Measurements from ENCODE around the gene IL25.

Gene IL25

DNA sequence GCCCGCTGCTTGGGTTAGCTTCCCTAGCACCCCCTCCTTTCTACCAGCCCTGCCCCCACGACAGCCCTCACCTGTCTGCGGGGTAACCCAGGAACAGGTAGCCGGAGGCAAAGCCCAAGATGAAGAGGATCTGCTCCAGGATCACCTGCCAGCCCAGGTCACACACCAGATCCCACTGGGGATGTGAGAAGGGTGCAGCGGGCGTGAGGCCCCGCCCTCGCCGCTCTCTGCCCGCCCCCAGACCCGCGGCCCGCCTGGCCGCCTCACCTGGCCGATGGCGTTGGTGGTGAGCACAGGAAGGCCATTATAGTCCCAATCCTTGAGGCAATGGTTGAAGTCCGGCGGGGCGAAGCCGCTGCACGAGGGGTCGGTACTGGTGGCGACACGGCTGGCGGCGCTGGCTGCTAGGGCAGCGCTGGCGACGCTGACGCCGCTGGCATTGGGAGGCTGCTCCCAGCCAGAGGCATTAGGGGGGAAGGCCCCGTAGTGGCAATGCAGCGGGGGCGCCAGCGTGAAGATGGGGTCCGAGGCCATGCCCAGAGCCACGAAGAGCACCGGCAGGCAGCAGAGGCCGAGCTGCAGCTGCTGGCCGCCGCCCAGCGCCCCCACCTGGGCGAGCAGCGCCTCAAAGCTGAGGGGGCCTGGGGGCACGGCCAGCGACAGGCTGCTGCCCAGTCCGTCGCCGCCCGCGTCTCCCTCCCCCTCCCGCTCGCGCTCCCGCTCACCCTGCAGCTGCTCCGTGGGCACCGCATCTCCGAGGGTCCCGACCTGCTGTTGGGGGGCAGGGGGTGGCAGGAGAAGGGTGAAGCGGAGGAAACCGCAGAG is 20.7 kb upstream of the IL25 start:
- no peak for DNase-seq
- Histone ChIP-seq H3K14ac (ENCODE audit: low read length in 2 of 2) (peak overlapping the region in 1 of 2 experiments; percentile 35), H3K4me1 (ENCODE audit: control insufficient read depth, insufficient read depth, low read depth, low read length) (peaks cover 9% of the 10 kb centered on the region), H3K9ac (ENCODE audit: low read length) (peak overlapping the region; percentile 71), H2AFZ (ENCODE audit: low read depth, low read length) (peak overlapping the region; percentile 72), H3K4me2 (ENCODE audit: low read length, poor library complexity, severe bottlenecking) (peak overlapping the region; percentile 96), H3K23ac (ENCODE audit: low read length in 2 of 2) (peak overlapping the region in 1 of 2 experiments; percentile 78), H3K27ac (ENCODE audit: low read length, poor library complexity, severe bottlenecking) (no peak overlapping the region), H2AK5ac (ENCODE audit: low read length, severe bottlenecking) (no peak overlapping the region), H3K4ac (ENCODE audit: low read depth in 1 of 2, low read length in 2 of 2) (peak overlapping the region; percentile 29 to 54), H2BK5ac (ENCODE audit: low read depth, low read length, poor library complexity, severe bottlenecking) (no peak overlapping the region), H4K91ac (ENCODE audit: low read length) (peak overlapping the region; percentile 57), H2BK15ac (ENCODE audit: low read depth, poor library complexity, severe bottlenecking) (no peak overlapping the region), H4K8ac (ENCODE audit: low read length) (peak overlapping the region; percentile 53), H3K9me3 (ENCODE audit: control insufficient read depth, low read length) (no peaks in the 10 kb centered on the region), H3K18ac (ENCODE audit: low read depth in 1 of 2, low read length in 2 of 2) (peak overlapping the region; percentile 58 to 67), H3K4me3 (ENCODE audit: insufficient read depth in 1 of 2, low read depth in 1 of 2, low read length in 2 of 2) (peak overlapping the region; percentile 81 to 84), H3K79me1 (replicated peaks; ENCODE audit: low read length, poor library complexity, severe bottlenecking) (peaks cover 5% of the 10 kb centered on the region), H3K36me3 (ENCODE audit: control insufficient read depth in 1 of 2, insufficient read depth in 2 of 2, low read depth in 1 of 2, low read length in 2 of 2) (peaks cover 10 to 31% of the 10 kb centered on the region in 2 experiments), H2BK120ac (ENCODE audit: low read depth, low read length) (no peak overlapping the region), H3K27me3 (ENCODE audit: control insufficient read depth in 1 of 2, insufficient read depth in 1 of 2, low read length in 2 of 2) (peaks cover 0 to 10% of the 10 kb centered on the region in 2 experiments), H2BK12ac (ENCODE audit: low read length in 2 of 2) (peak overlapping the region in 1 of 2 experiments; percentile 21)
- 10% methylated on average over 56 of the region's 61 CpGs for WGBS

- H3K36me3 ChIP-seq (ENCODE audit: control insufficient read depth in 1 of 2, insufficient read depth in 2 of 2, low read depth in 1 of 2, low read length in 2 of 2) = peaks cover 10 to 29% of the 10 kb centered on the region in 2 experiments
These were observed 19.8 kb upstream of the IL25 start, which contains the start of gene SLC22A17 for GRCh38 chr14:23352506-23353432. Gene SLC22A17 (minus strand): TSS chr14:23352887.

GRCh38 chr14:23353433-23353780 is 19.2 kb upstream of the IL25 start:
- Histone ChIP-seq H3K18ac (ENCODE audit: low read depth in 1 of 2, low read length in 2 of 2) (no peak overlapping the region), H3K9me3 (ENCODE audit: control insufficient read depth, low read length) (no peaks in the 10 kb centered on the region), H3K4me1 (ENCODE audit: control insufficient read depth, insufficient read depth, low read depth, low read length) (peaks cover 9% of the 10 kb centered on the region), H3K4me3 (ENCODE audit: insufficient read depth in 1 of 2, low read depth in 1 of 2, low read length in 2 of 2) (no peak overlapping the region), H3K9ac (ENCODE audit: low read length) (no peak overlapping the region), H3K79me1 (replicated peaks; ENCODE audit: low read length, poor library complexity, severe bottlenecking) (peaks cover 5% of the 10 kb centered on the region), H2BK15ac (ENCODE audit: low read depth, poor library complexity, severe bottlenecking) (peak overlapping the region; percentile 44), H3K27ac (ENCODE audit: low read length, poor library complexity, severe bottlenecking) (no peak overlapping the region), H4K8ac (ENCODE audit: low read length) (peak overlapping the region; percentile 70), H3K4ac (ENCODE audit: low read depth in 1 of 2, low read length in 2 of 2) (no peak overlapping the region), H2AK5ac (ENCODE audit: low read length, severe bottlenecking) (no peak overlapping the region), H2BK12ac (ENCODE audit: low read length in 2 of 2) (no peak overlapping the region), H3K4me2 (ENCODE audit: low read length, poor library complexity, severe bottlenecking) (no peak overlapping the region), H2AFZ (ENCODE audit: low read depth, low read length) (no peak overlapping the region), H3K36me3 (ENCODE audit: control insufficient read depth in 1 of 2, insufficient read depth in 2 of 2, low read depth in 1 of 2, low read length in 2 of 2) (peaks cover 12 to 23% of the 10 kb centered on the region in 2 experiments), H3K23ac (ENCODE audit: low read length in 2 of 2) (no peak overlapping the region), H3K14ac (ENCODE audit: low read length in 2 of 2) (no peak overlapping the region), H3K27me3 (ENCODE audit: control insufficient read depth in 1 of 2, insufficient read depth in 1 of 2, low read length in 2 of 2) (peaks cover 0 to 10% of the 10 kb centered on the region in 2 experiments), H4K91ac (ENCODE audit: low read length) (no peak overlapping the region), H2BK5ac (ENCODE audit: low read depth, low read length, poor library complexity, severe bottlenecking) (no peak overlapping the region), H2BK120ac (ENCODE audit: low read depth, low read length) (no peak overlapping the region)
- 86% methylated on average over 2 of the region's 5 CpGs for WGBS
- DNase-seq = no peak

More at GRCh38 chr14:23352506-23353432, 19.8 kb upstream of the IL25 start, which contains the start of gene SLC22A17:
- Histone ChIP-seq H3K9ac (ENCODE audit: low read length) (peak within 1 kb of the TSS; percentile 71), H2AFZ (ENCODE audit: low read depth, low read length) (peak within 1 kb of the TSS; percentile 72), H3K4me1 (ENCODE audit: control insufficient read depth, insufficient read depth, low read depth, low read length) (peaks cover 9% of the 10 kb centered on the region), H3K9me3 (ENCODE audit: control insufficient read depth, low read length) (no peaks in the 10 kb centered on the region), H3K27ac (ENCODE audit: low read length, poor library complexity, severe bottlenecking) (peak within 1 kb of the TSS; percentile 16), H3K4me2 (ENCODE audit: low read length, poor library complexity, severe bottlenecking) (peak within 1 kb of the TSS; percentile 96), H3K4me3 (ENCODE audit: insufficient read depth in 1 of 2, low read depth in 1 of 2, low read length in 2 of 2) (peak within 1 kb of the TSS; percentile 81 to 84), H3K27me3 (ENCODE audit: control insufficient read depth in 1 of 2, insufficient read depth in 1 of 2, low read length in 2 of 2) (peaks cover 0 to 10% of the 10 kb centered on the region in 2 experiments), H2BK5ac (ENCODE audit: low read depth, low read length, poor library complexity, severe bottlenecking) (no peak within 1 kb of the TSS), H2BK120ac (ENCODE audit: low read depth, low read length) (no peak within 1 kb of the TSS), H4K91ac (ENCODE audit: low read length) (peak within 1 kb of the TSS; percentile 57), H2BK12ac (ENCODE audit: low read length in 2 of 2) (peak within 1 kb of the TSS in 1 of 2 experiments; percentile 21), H2AK5ac (ENCODE audit: low read length, severe bottlenecking) (no peak within 1 kb of the TSS), H4K8ac (ENCODE audit: low read length) (peak within 1 kb of the TSS; percentile 70), H3K14ac (ENCODE audit: low read length in 2 of 2) (peak within 1 kb of the TSS in 1 of 2 experiments; percentile 35), H3K79me1 (replicated peaks; ENCODE audit: low read length, poor library complexity, severe bottlenecking) (peaks cover 5% of the 10 kb centered on the region), H2BK15ac (ENCODE audit: low read depth, poor library complexity, severe bottlenecking) (peak within 1 kb of the TSS; percentile 44), H3K23ac (ENCODE audit: low read length in 2 of 2) (peak within 1 kb of the TSS in 1 of 2 experiments; percentile 78), H3K18ac (ENCODE audit: low read depth in 1 of 2, low read length in 2 of 2) (peak within 1 kb of the TSS; percentile 58 to 67), H3K4ac (ENCODE audit: low read depth in 1 of 2, low read length in 2 of 2) (peak within 1 kb of the TSS; percentile 29 to 54)
- DNase-seq = peak; percentile 95
- WGBS = 3% methylated on average over 20 of the region's 42 CpGs

Measured in mesenchymal stem cell (in vitro differentiated cells and primary cell).